Left ventricle myocardium inferior (tissue), 1 donor: ENCODE data around the gene STAP1. TPM values are rescaled to one million over a fixed set of nuclear protein-coding genes. Genes with fewer than 3 reads are reported as not detected.
"Not testable (repeated sequence)": the region's sequence is repeated elsewhere in the genome, so short reads cannot be mapped to it uniquely, and the experiment has no call there.

Experiments
- DNase-seq: peaks from one replicate; pipeline ENCODE4 v3.0.0-alpha.2; 2020
- H3K27ac ChIP-seq: fragments of 200-600 bp; replicated peaks from 2 replicates; pipeline ENCODE4 v1.8.0; 2021
- H3K27me3 ChIP-seq: fragments of 200-600 bp; 2 replicates; pipeline ENCODE4 v1.8.0; 2021; ENCODE audit warnings: low read depth
- H3K36me3 ChIP-seq: fragments of 200-600 bp; 2 replicates; pipeline ENCODE4 v1.8.0; 2021
- H3K4me1 ChIP-seq: fragments of 200-600 bp; 2 replicates; pipeline ENCODE4 v1.8.0; 2021
- H3K4me3 ChIP-seq: fragments of 200-600 bp; 2 replicates; pipeline ENCODE4 v1.8.0; 2021; ENCODE audit warnings: mild to moderate bottlenecking, moderate library complexity
- H3K9me3 ChIP-seq: fragments of 200-600 bp; replicated peaks from 2 replicates; pipeline ENCODE4 v1.8.0; 2021
- intact Hi-C: fragments of 100-400 bp; cut with micrococcal nuclease; formaldehyde crosslinking; loops from one replicate; pipeline ENCODE4 v1.11.0; 2022
- total RNA-seq: library from RNA; stranded (reverse); fragmentation: NEBNext Ultra II Directional; extraction: Animal tissue kit (Norgen Biotek cat#: 25700); gene quantifications from one replicate; pipeline ENCODE4 v1.2.1, GENCODE V29; 2021
- TF ChIP-seq, protein P1 (sequence below): fragments of 200-600 bp; IDR thresholded peaks from 2 replicates; pipeline ENCODE4 v1.8.0; 2021; ENCODE audit warnings: antibody characterized with exemption, mild to moderate bottlenecking, borderline replicate concordance
- donor health status: DM: no; HTN: yes; CAD: no; lungs with severe emphysema.

Gene STAP1
- total RNA-seq, 1 donor from 2014 or later: not detected

DNA sequence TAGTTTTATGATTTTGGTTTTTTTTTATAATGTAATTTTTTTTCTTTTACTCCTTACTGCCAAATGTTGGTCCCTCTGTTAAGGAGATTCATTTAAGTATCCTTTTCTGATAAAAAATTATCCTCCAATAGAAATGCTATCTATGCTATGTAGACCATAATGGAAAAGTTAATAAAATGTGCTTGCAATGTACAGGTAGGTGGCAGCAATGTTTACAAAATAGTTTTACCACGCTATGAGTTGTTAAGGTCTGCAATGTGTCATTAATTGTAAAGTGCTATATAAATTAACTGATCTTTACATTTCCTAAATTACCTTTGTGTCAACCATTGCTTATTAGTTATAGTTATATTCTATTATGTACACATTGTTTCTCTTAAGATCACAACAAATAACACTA, 9.4 kb upstream of the STAP1 start:
- no peaks in the 10 kb centered on the region for H3K36me3 ChIP-seq
- peaks cover 19% of the 10 kb centered on the region for H3K4me1 ChIP-seq
- no peaks in the 10 kb centered on the region for H3K27me3 ChIP-seq
- no peak for DNase-seq
- H3K9me3 ChIP-seq: no peaks in the 10 kb centered on the region
- intact Hi-C loops: no loop called here
- no peak overlapping the region for H3K27ac ChIP-seq
- no peak overlapping the region for H3K4me3 ChIP-seq
- TF ChIP-seq, protein P1, sequence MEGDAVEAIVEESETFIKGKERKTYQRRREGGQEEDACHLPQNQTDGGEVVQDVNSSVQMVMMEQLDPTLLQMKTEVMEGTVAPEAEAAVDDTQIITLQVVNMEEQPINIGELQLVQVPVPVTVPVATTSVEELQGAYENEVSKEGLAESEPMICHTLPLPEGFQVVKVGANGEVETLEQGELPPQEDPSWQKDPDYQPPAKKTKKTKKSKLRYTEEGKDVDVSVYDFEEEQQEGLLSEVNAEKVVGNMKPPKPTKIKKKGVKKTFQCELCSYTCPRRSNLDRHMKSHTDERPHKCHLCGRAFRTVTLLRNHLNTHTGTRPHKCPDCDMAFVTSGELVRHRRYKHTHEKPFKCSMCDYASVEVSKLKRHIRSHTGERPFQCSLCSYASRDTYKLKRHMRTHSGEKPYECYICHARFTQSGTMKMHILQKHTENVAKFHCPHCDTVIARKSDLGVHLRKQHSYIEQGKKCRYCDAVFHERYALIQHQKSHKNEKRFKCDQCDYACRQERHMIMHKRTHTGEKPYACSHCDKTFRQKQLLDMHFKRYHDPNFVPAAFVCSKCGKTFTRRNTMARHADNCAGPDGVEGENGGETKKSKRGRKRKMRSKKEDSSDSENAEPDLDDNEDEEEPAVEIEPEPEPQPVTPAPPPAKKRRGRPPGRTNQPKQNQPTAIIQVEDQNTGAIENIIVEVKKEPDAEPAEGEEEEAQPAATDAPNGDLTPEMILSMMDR: peak; percentile 44

DNA sequence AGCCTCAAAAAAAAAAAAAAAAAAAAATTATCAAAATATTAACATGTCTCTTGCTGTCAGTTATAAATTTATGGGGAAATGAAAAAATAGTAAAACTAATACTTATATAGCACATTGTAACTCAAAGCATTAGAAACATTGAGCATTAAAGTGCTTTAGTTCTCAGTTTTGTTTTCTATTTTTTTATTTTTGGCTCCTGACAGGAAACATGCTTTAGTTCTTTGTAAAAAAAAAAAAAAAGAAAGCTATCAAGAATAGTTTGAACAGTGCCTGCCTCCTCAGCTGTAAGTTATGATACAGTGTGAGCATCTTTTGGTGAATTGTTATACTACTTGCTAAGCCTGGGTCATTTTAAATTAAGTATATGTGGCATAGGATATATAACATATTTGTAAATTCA, 8.1 kb upstream of the STAP1 start:
- TF ChIP-seq, protein P1: no peak
- Histone ChIP-seq H3K9me3 (no peaks in the 10 kb centered on the region), H3K4me1 (peaks cover 7% of the 10 kb centered on the region), H3K4me3 (no peak overlapping the region), H3K27me3 (no peaks in the 10 kb centered on the region), H3K36me3 (no peaks in the 10 kb centered on the region), H3K27ac (no peak overlapping the region)
- DNase-seq: no peak
- intact Hi-C loops: no loop called here

DNA sequence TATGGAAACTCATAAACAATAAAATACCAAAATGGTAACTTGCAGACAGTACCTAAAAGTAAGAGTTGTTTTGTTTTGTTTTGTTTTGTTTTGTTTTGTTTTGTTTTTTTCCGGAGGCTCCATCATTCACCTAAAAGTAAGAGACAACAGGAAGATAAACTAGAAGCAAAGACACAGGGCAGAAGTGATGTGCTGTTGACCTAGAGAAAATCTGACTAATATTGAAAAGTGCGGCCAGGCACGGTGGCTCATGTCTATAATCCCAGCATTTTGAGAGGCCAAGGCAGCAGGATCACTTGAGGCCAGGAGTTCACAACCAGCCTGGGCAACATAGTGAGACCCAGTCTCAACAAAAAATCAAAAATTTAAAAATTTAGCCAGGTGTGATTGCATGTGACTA, 7.7 kb upstream of the STAP1 start:
- Histone ChIP-seq H3K27me3 (no peaks in the 10 kb centered on the region), H3K4me3 (no peak overlapping the region), H3K36me3 (no peaks in the 10 kb centered on the region), H3K9me3 (no peaks in the 10 kb centered on the region), H3K27ac (no peak overlapping the region), H3K4me1 (peaks cover 5% of the 10 kb centered on the region)
- TF ChIP-seq, protein P1: no peak
- intact Hi-C loops: no loop called here
- no peak for DNase-seq

DNA sequence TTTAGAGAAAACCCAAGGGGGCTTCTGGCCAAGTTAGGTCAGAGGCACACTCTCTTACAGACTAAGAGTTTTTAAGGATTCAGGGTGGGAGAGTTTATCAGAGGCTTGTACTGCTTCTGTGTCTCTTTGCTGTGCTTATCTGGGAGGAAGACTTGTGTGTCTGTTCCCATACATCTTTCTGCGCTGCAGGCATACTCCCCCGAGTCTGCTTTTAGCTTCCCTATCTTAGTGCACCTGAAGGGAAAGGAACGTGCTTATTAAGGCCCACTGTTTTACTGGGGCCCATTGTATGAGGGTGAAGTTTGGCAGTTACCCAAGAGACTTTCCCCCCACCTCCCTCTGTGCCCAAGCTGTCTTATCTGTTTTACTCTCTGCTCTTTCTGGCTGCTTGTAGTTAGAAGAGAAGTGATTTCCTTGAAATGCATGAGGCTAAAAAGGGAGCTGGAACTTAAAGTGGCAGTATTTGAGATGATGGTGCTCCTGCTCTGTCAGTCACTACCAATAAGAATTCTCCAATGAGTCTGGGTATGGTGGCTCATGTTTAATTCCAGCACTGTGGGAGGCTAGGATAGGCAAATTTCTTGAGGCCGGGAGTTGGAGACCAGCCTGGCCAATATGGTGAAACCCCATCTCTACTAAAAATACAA, 6.3 kb upstream of the STAP1 start:
- DNase-seq, H3K4me3 ChIP-seq, H3K27ac ChIP-seq, H3K27me3 ChIP-seq, H3K9me3 ChIP-seq, intact Hi-C loops, H3K4me1 ChIP-seq, H3K36me3 ChIP-seq: not testable (repeated sequence)

DNA sequence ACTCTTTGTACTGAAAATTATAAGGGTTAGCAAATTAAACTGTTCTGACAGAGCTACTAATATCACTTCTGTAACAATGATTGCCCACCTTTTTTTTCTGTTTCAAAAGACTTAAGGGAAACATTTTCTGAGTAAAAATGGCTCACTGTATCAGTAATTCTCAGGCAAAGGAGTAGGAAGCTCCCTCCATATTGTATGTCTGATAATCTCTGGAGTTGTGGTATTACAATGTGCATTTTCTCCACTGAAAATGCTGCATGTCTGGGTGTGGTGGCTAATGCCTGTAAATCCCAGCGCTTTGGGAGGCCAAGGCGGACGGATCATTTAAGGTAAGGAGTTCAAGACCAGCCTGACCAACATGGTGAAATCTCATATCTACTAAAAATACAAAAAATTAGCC, 4.4 kb upstream of the STAP1 start:
- intact Hi-C loops: no loop called here

DNA sequence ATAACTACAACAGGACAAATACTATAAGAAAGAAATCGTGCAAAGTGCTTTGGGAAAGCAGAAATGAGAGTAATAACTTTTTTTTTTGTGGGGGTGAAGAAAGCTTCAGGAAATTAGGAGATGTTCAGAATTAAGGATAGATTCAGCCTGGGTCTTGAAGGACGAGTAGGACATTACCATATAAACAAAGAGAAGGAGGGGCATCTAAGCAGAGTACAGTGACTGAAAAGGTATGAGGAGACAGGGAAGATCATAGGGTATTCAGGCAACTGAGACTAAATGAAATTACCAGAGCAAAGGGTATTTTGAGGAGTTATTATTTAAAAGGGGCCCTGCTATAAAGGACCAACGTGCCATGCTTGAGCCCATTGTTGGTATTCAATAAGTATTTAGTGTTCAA, 3.1 kb upstream of the STAP1 start:
- DNase-seq: no peak
- no peaks in the 10 kb centered on the region for H3K36me3 ChIP-seq
- no peaks in the 10 kb centered on the region for H3K9me3 ChIP-seq
- no peak overlapping the region for H3K27ac ChIP-seq
- TF ChIP-seq, protein P1: no peak
- H3K4me3 ChIP-seq: no peak overlapping the region
- H3K4me1 ChIP-seq: peaks cover 5% of the 10 kb centered on the region
- intact Hi-C loops: no loop called here
- H3K27me3 ChIP-seq: no peaks in the 10 kb centered on the region

More for the DNA sequence above, 4.4 kb upstream of the STAP1 start:
- DNase-seq: no peak
- H3K36me3 ChIP-seq: no peaks in the 10 kb centered on the region
- H3K27ac ChIP-seq: no peak overlapping the region
- H3K27me3 ChIP-seq: no peaks in the 10 kb centered on the region
- H3K4me3 ChIP-seq: no peak overlapping the region
- no peaks in the 10 kb centered on the region for H3K9me3 ChIP-seq
- peaks cover 5% of the 10 kb centered on the region for H3K4me1 ChIP-seq
- TF ChIP-seq, protein P1: no peak
